LNCaP clone FGC (cell line): ENCODE measurements around the gene OBP2A.
"Not testable (repeated sequence)": the region's sequence is repeated elsewhere in the genome, so short reads cannot be mapped to it uniquely, and the experiment has no call there.

Source experiments
- DNase-seq: peaks from one replicate; pipeline ENCODE4 v3.0.0-alpha.2; 2011; ENCODE audit warnings: low read depth
- H3K4me3 ChIP-seq: 2 replicates; pipeline ENCODE4 v1.5.1; 2011; ENCODE audit warnings: mild to moderate bottlenecking, low read depth, low read length, control low read depth
- TF ChIP-seq, protein P1 (sequence below): IDR thresholded peaks from 2 replicates; pipeline ENCODE4 v1.5.1; 2012; ENCODE audit warnings: mild to moderate bottlenecking; ENCODE audit not compliant: control insufficient read depth, insufficient read depth; ENCODE audit errors: extremely low read depth

Gene OBP2A

DNA sequence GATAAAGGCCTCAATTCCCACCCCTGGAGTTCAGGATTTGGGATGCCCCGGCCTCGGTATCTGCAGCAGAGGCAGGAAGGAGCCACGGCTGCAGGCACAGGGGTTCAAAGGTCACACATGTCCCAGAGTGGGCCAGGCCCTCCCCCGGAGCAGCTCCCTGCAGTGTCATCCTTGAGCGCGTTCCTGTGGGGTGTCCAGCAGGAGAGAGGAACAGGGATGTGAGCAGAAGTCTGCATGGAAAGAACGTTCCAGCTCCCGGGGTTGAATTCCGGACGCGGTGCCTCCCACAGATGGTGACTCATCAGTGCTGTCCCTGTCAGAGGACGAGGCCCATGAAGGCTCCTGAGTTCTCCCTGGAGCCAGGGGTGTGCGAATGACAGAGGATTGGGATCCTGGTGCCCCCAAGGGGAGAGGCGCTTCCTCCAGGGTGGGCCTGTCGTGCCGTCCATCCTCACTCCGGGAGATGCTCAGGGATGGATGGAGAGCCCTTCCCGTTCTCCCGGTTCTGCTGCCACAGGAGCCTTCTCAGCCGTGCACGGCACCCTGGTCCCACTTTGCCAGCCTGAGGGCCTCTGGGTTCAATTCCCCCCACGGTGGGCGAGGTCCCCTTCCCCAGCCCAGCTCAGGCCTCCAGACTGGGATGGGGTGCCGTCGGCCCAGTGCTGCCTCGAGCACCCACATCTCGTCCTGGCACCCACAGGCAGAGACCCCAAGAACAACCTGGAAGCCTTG, 21.6 kb upstream of the OBP2A start:
- no peak for DNase-seq
- TF ChIP-seq, protein P1, sequence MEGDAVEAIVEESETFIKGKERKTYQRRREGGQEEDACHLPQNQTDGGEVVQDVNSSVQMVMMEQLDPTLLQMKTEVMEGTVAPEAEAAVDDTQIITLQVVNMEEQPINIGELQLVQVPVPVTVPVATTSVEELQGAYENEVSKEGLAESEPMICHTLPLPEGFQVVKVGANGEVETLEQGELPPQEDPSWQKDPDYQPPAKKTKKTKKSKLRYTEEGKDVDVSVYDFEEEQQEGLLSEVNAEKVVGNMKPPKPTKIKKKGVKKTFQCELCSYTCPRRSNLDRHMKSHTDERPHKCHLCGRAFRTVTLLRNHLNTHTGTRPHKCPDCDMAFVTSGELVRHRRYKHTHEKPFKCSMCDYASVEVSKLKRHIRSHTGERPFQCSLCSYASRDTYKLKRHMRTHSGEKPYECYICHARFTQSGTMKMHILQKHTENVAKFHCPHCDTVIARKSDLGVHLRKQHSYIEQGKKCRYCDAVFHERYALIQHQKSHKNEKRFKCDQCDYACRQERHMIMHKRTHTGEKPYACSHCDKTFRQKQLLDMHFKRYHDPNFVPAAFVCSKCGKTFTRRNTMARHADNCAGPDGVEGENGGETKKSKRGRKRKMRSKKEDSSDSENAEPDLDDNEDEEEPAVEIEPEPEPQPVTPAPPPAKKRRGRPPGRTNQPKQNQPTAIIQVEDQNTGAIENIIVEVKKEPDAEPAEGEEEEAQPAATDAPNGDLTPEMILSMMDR = no peak
- no peak overlapping the region for H3K4me3 ChIP-seq

DNA sequence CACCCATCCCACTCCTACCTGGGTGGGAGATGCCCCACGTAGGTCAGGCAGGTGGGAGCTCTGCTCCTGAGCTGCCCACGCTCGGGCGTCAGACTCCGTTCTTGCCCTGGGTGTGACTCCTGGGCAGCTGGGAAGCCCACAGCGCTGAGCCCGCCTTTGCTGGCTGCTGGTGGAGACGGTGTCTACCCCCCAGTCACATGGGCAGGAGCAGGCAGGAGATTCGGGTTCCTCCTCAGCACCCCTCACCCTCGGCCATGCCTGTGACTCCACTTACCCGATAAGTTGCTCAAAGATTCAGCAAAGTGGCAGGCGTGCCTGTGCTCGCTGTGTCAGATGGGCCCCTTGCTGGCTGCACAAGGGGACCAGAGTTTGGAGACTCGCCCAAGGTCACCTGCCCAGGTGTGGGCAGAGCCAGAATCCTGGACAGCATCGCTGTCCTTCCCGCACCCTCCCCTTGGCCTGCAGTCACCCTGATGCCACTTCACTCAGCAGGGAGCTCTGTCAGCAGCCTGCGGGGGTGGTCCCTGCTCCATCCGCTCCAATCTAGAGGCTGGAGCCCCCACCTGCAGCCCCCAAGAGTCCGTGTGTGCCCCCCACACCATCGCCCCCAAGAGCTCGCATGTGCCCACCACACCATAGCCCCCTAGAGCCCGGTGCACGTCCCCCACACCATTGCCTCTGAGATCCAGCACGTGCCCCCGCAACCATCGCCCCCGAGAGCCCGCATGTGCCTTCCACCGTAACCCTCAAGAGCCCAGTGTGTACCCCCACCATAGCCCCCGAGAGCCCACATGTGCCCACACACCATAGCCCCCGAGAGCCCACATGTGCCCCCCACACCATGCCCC, 20.5 kb upstream of the OBP2A start:
- H3K4me3 ChIP-seq = no peak overlapping the region
- TF ChIP-seq, protein P1 = no peak
- no peak for DNase-seq

DNA sequence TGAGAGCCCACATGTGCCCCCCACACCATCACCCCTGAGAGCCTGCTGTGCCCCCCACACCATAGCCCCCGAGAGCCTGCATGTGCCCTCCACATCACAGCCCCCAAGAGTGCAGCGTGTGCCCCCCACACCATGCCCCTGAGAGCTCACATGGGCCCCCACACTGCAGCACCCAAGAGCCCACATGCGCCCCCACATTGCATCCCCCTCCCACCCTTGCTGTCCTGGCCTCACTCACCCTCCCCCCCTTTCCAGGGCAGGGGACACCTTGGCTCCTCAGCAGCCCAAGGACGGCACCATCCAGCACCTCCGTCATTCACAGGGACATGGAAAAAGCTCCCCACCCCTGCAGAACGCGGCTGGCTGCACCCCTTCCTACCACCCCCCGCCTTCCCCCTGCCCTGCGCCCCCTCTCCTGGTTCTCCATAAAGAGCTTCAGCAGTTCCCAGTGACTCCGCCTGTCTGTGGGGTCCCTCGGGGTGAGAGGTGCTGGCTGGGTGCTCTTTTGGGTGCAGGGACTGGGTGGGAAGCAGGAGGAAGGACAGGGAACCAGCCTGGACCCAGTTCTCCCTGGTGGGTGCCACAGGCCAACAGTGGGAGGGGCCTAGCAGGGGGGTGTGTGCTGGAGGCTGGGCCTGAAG, 19.7 kb upstream of the OBP2A start:
- H3K4me3 ChIP-seq = no peak overlapping the region
- TF ChIP-seq, protein P1 = no peak
- DNase-seq = no peak

DNA sequence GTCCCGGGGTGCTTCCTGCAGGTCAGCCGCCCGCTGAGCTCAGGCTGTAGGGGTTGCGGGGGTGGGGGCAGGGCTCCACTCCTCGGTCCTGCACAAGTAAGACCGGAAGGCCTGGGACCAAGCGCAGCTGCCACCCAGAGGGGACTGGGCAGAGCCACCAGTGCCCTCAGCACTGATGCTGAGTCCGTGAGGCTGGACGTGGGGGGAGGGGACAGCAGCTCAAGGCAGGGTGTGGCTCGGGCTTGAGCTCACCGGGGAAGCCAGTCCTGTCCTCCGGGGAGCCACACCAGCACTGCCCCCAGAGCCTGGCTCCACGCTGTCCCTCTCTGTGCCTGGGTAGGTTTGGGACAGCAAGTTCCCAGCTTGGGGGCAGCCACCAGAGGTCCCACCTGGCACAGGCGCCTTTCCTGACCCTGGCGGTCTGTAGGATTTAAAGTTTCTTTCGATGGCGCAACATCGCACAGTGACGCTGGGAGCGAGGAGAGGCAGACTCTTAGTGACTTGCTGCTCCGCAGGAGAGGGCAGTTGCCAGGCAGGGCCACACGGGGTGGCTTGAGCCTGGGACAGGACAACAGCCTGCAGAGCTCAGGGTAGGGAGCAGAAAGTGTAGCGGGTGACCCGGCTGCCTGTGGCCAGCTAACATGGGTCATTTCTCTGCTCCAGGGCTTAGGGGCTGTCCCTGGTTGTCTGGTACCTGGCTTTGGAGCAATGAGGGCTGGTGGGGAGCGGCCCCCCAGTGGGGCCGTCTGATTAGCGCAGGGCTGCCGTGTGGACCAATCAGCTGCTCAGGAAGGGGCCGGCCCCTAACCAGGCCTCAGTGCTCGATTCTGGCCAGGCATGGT, 19.0 kb upstream of the OBP2A start:
- DNase-seq = no peak
- no peak overlapping the region for H3K4me3 ChIP-seq
- TF ChIP-seq, protein P1 = no peak

DNA sequence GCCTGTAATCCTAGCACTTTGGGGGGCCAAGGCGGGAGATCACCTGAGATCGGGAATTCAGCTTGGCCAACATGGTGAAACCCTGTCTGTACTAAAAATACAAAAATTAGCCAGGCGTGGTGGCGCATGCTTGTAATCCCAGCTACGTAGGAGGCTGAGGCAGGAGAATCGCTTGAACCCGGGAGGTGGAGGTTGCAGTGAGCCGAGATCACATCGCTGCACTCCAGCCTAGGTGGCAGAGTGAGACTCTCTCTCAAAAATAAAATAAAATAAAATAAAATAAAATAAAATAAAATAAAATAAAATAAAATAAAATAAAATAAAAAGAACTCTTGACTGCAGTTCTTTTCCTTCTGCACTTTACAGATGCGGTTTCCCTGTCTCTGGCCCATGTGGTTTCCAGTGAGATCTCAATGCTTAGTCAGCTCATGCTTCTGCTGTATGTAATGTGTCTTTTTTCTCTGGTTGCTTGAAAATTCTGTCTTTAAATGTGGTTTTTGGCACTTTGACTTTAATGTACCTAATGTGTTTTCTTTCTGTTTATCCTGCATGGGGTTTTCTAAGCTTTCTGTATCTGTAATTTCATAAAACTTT, 17.0 kb upstream of the OBP2A start:
- not testable (repeated sequence) for H3K4me3 ChIP-seq, DNase-seq

DNA sequence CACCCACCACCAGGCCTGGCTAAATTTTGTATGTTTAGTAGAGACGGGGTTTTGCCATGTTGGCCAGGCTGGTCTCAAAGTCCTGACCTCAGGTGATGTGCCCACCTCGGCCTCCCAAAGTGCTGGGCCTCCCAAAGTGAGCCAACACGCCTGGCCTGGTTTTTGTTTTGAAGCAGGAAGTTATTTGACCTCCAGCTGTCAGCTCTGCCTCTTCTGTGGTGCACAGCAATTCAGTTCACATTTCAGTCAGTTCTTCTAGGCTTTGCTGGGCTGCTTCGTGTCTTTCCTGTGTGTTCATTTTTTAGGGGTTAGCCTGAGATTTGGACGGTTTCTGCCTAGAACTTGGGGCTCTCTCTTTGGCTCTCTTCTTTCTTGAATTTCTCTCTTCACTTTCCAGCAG, 15.8 kb upstream of the OBP2A start:
- no peak for DNase-seq
- H3K4me3 ChIP-seq = no peak overlapping the region
- TF ChIP-seq, protein P1 = no peak
